ENCODE data around the gene RPL32. TPM values are rescaled to one million over a fixed set of nuclear protein-coding genes. Genes with fewer than 3 reads are reported as not detected.

The RPL32 gene
- total and polyA plus RNA-seq, 2 donors (not counting 3 experiments of a cell fraction or from before 2014, with no cell fraction given): 1,075 to 1,588 TPM

- intact Hi-C loops (cut with micrococcal nuclease): loop anchor here (2.0 kb wide), 1 partner anchor 16 kb away; no protein-coding TSS in a partner anchor
- no peaks in the 10 kb centered on the region for H4K20me1 ChIP-seq (replicated peaks; ENCODE audit: control insufficient read depth, extremely low read depth, insufficient read depth, low read length)
- no peaks in the 10 kb centered on the region for H3K9me1 ChIP-seq (replicated peaks; ENCODE audit: control insufficient read depth, extremely low read depth, insufficient read depth, low read length)
- no peak overlapping the region for H3K27ac ChIP-seq (ENCODE audit: insufficient read depth, low read depth, low read length)
- no peak overlapping the region for H3K4me2 ChIP-seq (ENCODE audit: insufficient read depth, low read length)
- dilution Hi-C loops (cut with MboI; ENCODE audit: extremely low pct_ligation_motif_present, low sequenced_read_pairs): no loop called here
- FAIRE-seq: no peak
- ChIA-PET CTCF (interaction anchor here (1.1 to 2.1 kb wide), 3 partner anchors 9 to 68 kb away, joined by 5 to 16 read pairs (median 10); no protein-coding TSS in a partner anchor), POLR2A (no interaction called here)
- H3K4me1 ChIP-seq (ENCODE audit: control insufficient read depth, extremely low read depth, insufficient read depth, low read length): no peaks in the 10 kb centered on the region
- no peaks in the 10 kb centered on the region for H3K79me2 ChIP-seq (ENCODE audit: control insufficient read depth, insufficient read depth, low read length)
- H3K4me3 ChIP-seq (replicated peaks in 1 of 3; ENCODE audit: insufficient read depth in 1 of 3, low read depth in 1 of 3, low read length in 3 of 3): no peak overlapping the region
- no peak for DNase-seq (ENCODE audit: low read depth, low spot score)
- peaks cover 0 to 1% of the 10 kb centered on the region in 2 experiments for H3K27me3 ChIP-seq (ENCODE audit: control insufficient read depth in 2 of 2, insufficient read depth in 2 of 2, low read length in 2 of 2)
- BruUV-seq (replicated peaks): no TSS peak
- H3K9ac ChIP-seq (replicated peaks; ENCODE audit: extremely low read depth, insufficient read depth, low read length): no peak overlapping the region
- H3K9me3 ChIP-seq (replicated peaks; ENCODE audit: control insufficient read depth, insufficient read depth, low read length): no peaks in the 10 kb centered on the region
- H3K36me3 ChIP-seq (ENCODE audit: control insufficient read depth in 2 of 2, extremely low read depth in 1 of 2, insufficient read depth in 2 of 2, low read length in 2 of 2): no peaks in the 10 kb centered on the region
- TF ChIP-seq EZH2 (IDR thresholded peaks at IDR 0.05; ENCODE audit: borderline replicate concordance, low read depth, low read length, severe bottlenecking) (no peak), CTCF (IDR thresholded peaks at IDR 0.05; ENCODE audit: extremely low read depth in 1 of 2, insufficient read depth in 1 of 2, low read depth in 1 of 2, low read length in 2 of 2) (no peak), POLR2A (IDR thresholded peaks at IDR 0.05; ENCODE audit: low read depth, low read length) (no peak), JUN (IDR thresholded peaks at IDR 0.05; ENCODE audit: borderline replicate concordance, insufficient read depth, insufficient read length, low read depth) (no peak), GATA2 (IDR thresholded peaks at IDR 0.05; ENCODE audit: insufficient read depth, insufficient read length, low read depth, low read length) (no peak), MAX (IDR thresholded peaks at IDR 0.05; ENCODE audit: insufficient read depth, insufficient read length) (no peak), FOS (IDR thresholded peaks at IDR 0.05; ENCODE audit: borderline replicate concordance, insufficient read depth, low read length) (no peak), POLR2AphosphoS5 (IDR thresholded peaks at IDR 0.05; ENCODE audit: insufficient read depth, low read depth, low read length) (no peak), MYC (IDR thresholded peaks at IDR 0.05; ENCODE audit: low read depth, low read length) (no peak)
- H2AFZ ChIP-seq (ENCODE audit: low read depth, low read length): no peak overlapping the region
These were observed 35.7 kb upstream of the RPL32 start for GRCh38 chr3:12877040-12877439.

Measured in endothelial cell of umbilical vein (primary cell).